Choroid plexus epithelial cell (primary cell): ENCODE results near the gene MAP3K5.

Experiments
- DNase-seq: peaks from one replicate; pipeline ENCODE4 v3.0.0-alpha.2; 2010; ENCODE audit warnings: low read depth
- H3K4me3 ChIP-seq: 2 replicates; pipeline ENCODE4 v1.5.1; 2011; ENCODE audit warnings: low read depth, mild to moderate bottlenecking, control low read depth, low read length, moderate library complexity
- CTCF ChIP-seq: conservative IDR thresholded peaks from 2 replicates; pipeline ENCODE4 v1.5.1; 2011; ENCODE audit warnings: low read depth, mild to moderate bottlenecking, control low read depth, inconsistent platforms, low read length, moderate library complexity

The MAP3K5 gene

GRCh38 chr6:136651982-136652381 is 140.3 kb downstream of the MAP3K5 start:
- no peak for DNase-seq
- TF ChIP-seq CTCF = no peak
- H3K4me3 ChIP-seq = no peak overlapping the region

GRCh38 chr6:136647363-136647852 is 144.9 kb downstream of the MAP3K5 start:
- DNase-seq = peak; percentile 98
- TF ChIP-seq CTCF = no peak

GRCh38 chr6:136646377-136646776 is 145.9 kb downstream of the MAP3K5 start:
- no peak for TF ChIP-seq CTCF
- DNase-seq = no peak
- no peak overlapping the region for H3K4me3 ChIP-seq

More at GRCh38 chr6:136647363-136647852, 144.9 kb downstream of the MAP3K5 start:
- H3K4me3 ChIP-seq = peak overlapping the region; percentile 42

- H3K4me3 ChIP-seq = no peak overlapping the region
- DNase-seq = no peak
- TF ChIP-seq CTCF = no peak
Measured at GRCh38 chr6:136644597-136644952, 147.7 kb downstream of the MAP3K5 start.

- peak; percentile 97 for TF ChIP-seq CTCF
- H3K4me3 ChIP-seq = no peak overlapping the region
- DNase-seq = peak; percentile 92
Measured at GRCh38 chr6:136643850-136644596, 148.3 kb downstream of the MAP3K5 start.

GRCh38 chr6:136641873-136642465 is 150.3 kb downstream of the MAP3K5 start:
- no peak for DNase-seq
- no peak overlapping the region for H3K4me3 ChIP-seq
- no peak for TF ChIP-seq CTCF
